HEK293 (cell line): ENCODE measurements around the gene MOV10L1.
"Not testable (repeated sequence)": the region's sequence is repeated elsewhere in the genome, so short reads cannot be mapped to it uniquely, and the experiment has no call there.

Source experiments
- AEBP2 ChIP-seq: fragments of 450-650 bp; formaldehyde crosslinking; IDR thresholded peaks from 2 replicates; pipeline ENCODE4 v1.5.1; 2016; ENCODE audit warnings: missing biosample characterization, missing genetic modification characterization, borderline replicate concordance
- ATF2 ChIP-seq: fragments of 450-650 bp; formaldehyde crosslinking; IDR thresholded peaks from 2 replicates; pipeline ENCODE4 v1.5.1; 2016; ENCODE audit warnings: missing biosample characterization, missing genetic modification characterization, low read depth
- CTCF ChIP-seq: fragments of 450-650 bp; formaldehyde crosslinking; IDR thresholded peaks from 2 replicates; pipeline ENCODE4 v1.5.1; 2016; ENCODE audit warnings: missing biosample characterization, missing genetic modification characterization
- FEZF1 ChIP-seq: fragments of 450-650 bp; formaldehyde crosslinking; IDR thresholded peaks from 2 replicates; pipeline ENCODE4 v1.5.1; 2016; ENCODE audit warnings: missing biosample characterization, missing genetic modification characterization
- ZNF138 ChIP-seq: fragments of 450-650 bp; formaldehyde crosslinking; IDR thresholded peaks from 2 replicates; pipeline ENCODE4 v1.5.1; 2016; ENCODE audit warnings: missing biosample characterization, missing genetic modification characterization, borderline replicate concordance
- ZNF221 ChIP-seq: fragments of 450-650 bp; formaldehyde crosslinking; IDR thresholded peaks from 2 replicates; pipeline ENCODE4 v1.5.1; 2017; ENCODE audit warnings: missing biosample characterization, missing genetic modification characterization, borderline replicate concordance

- TF ChIP-seq FEZF1; CTCF (tag by site-specific recombination); ATF2; ZNF221; ZNF138 (tag by site-specific recombination); AEBP2 (tag by site-specific recombination): not testable (repeated sequence)
Observed at GRCh38 chr22:50086975-50087374, 2.8 kb upstream of the MOV10L1 start.
